ENCODE results near the gene GTF3A.

Gene GTF3A

DNA sequence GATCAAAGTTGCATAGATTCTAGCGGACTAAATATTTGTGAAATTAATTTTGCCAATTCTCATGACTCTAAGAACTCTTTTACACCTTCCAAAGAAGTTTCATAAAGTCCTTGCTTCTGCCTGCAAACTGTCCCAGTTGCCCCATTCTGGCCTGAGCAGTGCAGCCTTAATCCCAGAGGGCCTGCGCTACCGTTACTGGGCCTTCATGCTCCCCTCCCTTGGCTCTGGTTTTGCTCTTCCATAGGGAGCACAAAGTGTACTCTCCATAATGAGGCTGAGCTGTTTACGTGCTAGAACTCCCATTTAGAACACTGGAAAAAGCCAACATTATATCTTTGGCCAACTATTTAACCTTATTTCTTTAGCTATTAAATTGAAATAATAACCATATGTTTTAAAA is 23.9 kb downstream of the GTF3A start:
- no peak for DNase-seq (ENCODE audit: low read depth)

DNA sequence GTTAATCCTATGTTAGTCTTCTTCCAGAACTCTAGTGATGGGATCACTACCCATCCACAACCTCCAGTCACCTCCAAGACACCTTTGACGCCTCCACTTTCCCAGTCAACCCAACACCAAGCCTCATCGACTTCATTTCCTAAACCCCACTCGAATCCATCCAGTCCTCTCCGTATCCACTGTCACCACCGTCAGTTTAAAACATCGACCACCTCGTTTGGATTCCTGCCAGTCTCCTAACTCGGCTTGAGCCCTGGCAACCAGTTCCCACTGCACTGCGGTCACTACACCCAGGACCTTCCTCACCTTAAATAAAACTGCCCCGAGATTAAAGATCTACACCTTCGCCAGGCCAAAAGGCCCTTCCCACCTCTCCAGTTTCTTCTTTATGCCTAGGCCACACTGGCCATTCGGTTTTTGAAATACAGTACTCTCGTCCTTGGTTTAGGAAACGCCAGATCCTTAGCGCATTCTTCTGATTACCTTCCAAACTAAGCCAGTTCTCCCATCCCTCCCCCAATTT is 24.7 kb downstream of the GTF3A start:
- no peak for DNase-seq (ENCODE audit: low read depth)

DNA sequence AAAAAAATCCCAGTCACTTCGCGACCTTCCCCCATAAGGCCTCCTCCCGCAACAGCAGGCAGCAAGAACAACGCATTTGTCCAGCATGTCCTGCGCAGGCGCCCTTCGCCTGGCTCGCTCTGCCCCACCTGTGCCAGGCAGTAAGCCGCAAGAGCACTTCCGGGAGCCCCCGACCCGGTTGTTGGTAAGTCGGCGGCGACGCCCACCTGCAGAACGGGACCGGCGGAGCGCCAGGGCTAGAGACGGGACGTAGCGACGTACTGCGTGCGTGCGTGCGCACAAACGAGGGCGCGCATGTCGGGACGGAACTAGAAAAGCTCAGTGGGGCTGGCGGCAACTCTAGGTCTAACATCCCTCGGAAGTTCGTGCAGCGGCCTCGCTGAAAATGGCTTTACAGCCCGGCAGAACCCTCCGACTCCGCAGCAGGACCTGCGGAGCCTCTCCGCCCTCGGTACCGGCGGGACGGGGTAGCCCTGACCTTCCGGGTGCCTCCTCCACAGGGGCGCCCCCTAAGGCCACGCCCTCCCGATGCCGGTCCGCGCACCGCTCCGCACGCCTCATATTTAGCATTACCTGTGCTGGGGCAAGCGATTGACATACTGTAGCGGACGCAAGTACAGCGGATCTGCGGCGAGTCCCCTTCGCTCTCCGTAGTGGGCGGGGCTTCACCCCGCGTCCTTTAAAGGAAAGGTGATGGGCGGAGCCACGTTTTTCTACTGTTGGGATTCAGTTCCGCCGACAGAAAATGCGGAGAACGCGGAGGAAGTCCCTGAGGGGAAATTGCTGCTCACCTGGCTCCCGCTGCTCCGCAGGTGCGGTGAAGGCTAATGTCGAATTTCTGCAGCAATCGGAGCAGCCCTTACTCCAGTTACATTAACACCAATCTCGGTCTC is 25.8 kb downstream of the GTF3A start, which contains the start of gene MTIF3:
MTIF3 (minus strand) TSS at position 629 of the 893 bp plus-strand sequence. CDS start 10,116 bp downstream, outside the sequence.
- peak; percentile 57 for DNase-seq (ENCODE audit: low read depth)

DNA sequence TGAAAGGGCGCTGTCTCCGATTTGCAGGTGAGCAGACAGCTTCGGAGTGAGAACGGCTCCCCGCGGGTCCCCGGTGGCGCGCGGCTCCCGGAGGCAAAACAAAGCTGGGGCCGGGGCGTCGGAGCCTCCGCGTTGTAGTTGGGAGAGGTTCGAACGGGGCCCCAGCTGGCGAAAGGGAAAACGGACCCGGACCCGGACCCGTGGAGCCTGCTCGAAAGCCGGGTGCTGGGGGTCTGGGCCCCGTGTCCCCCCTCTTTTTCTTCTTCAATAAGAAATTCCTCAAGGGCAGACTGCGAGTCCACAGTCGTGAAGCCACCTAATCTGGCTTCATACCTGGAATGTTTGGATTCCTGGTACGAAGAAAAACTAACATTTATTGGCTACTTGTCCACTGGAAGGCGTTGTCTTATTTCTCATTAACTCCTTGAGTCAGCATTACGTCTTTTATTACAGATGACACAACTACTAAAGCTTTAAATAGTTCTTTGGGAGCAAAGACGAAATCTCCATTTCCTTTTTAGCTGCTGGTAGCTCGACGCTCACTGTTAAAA is 26.6 kb downstream of the GTF3A start:
- no peak for DNase-seq (ENCODE audit: low read depth)

DNA sequence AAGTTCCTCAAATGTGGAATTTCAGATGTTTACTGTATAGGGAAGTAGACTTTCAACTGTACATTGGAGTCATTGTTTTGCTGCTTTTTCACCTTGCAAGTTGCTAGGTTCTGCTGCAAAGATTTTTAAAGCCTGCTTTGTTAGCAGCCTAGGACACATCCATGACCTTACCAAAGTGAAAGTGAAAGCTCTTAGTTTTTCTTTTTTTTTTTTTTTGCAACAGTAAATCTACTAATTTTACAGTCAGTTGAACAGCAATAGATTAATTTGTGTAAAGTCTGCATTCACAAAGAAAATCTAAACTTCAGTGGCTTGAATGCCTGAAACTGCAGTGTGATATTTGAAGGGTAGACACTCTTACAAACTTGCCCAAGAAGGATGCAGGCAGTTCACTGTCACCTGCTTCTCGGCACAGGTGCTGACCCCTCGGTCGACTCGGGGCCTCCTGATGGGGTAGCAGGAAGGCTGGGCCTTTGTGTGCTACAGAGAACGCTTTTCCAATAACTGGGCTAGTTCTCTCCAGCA is 31.0 kb downstream of the GTF3A start:
- no peak for DNase-seq (ENCODE audit: low read depth)

DNA sequence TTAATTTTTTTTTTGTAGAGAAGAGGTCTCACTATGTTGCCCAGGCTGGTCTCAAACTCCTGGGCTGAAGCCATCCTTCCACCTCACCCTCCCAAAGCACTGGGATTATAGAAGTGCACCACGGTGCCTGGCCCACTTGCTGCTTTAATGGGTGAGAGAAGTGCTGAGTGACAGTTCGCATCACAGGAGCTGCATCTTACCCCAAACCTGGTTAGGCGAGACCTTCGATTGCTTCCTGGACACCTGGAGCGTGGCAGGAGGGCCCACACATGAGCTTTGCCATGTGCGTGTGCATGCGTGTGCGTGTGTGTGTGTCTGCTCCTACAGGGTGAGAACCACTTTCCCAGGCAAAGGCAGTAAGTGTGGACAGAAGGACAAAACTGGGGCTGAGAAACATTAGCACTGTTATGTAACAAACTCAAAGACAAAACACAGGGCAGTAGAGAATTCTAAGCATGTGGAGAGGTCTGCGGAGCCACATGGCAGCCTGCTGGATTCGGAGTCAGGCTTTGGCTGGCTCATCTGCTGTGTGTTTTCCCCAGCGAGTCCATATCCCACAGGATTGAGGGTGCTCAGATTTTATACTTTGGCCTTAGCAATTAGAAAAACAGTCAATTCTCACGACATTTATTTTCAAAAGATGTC is 37.6 kb downstream of the GTF3A start:
- DNase-seq (ENCODE audit: low read depth), result no peak

DNA sequence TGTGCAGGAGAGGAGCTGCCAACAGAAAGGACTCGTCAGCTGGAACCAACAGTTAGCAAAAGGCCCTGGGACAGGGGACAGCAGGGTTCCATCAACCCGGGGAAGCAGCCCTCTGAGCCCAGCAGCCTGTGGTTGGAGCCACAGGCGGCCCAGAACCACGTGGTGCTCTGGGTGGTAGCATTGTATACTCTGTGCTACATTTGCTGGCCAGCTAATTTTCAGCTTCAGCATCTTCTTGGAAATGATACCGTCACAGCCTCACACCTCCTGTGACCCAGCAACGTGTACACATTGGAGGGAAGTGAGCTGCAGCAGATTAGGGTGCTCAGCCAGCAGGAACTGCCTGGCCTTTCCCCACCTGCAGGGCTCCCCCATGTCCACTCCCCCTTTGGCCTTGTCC is 39.1 kb downstream of the GTF3A start:
- no peak for DNase-seq (ENCODE audit: low read depth)

DNA sequence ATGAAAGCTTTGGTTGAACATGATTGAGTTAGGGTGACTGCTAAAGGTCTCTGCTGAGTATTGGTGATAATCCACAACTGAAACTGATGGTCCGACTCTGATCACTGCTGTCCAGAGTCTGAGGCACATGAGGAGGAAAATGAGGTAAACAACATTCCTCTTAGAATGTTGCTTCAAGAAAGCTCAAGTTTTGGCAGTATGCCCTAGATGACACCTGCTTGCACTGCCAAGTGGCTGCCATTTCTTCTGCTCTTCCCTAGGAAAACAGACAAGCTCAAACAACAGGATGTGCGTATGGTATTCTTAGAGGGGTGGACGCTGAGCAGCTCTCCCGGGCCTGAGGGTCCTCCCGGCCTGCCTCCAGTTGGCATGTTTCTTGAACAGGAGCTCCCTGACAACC is 41.2 kb downstream of the GTF3A start:
- no peak for DNase-seq (ENCODE audit: low read depth)

DNA sequence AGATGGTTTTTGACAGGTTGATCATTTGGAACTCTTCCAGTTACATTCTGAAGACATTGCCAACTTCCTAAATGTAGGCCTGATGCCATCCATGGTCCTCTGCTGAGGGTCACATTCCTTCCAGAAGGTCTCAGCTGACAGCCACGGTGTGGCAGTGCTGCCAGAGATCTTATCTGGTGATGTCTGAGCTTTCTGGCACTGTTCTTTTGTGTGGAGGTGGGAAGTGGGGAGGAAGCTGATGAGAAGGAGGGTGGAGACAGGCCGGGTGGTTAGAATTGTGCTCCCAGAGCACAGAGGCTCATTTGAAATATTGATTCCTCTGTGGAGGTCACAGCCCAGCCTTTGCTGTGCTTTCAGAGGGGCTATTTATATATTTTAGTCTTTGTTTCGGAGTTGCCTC is 42.1 kb downstream of the GTF3A start:
- DNase-seq (ENCODE audit: low read depth), result no peak

DNA sequence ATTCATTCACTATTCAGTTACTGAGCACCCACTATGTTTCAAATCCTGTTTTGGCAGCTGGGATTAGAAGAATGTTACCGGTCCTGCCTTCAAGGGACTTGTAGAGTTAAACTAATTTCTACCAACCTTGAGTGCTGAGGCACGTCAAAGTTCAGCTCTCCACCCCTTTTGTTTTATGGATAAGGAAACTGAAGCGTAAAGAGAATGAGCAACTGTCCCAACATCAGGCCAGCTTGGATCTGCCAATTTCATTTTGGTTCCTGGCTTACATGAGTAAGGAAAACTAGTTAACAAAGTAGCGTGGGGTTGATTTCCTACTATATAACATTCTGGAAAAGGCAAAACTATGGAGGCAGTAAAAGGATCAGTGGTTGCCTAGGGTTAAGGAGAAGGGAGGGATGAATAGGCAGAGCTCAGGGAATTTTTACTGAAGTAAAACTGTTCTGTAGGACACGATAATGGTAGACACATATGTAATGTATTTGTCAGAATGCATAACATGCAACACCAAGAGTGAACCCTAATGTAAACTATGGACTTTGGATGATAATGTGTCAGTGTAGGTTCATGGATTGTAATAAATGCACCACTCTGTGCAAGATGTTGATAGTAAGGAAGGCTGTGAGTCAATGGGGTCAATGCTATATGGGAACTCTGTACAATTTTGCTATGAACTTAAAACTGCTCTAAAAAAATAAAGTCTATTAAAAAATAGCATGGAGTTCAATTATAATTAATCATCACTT is 45.8 kb downstream of the GTF3A start:
- DNase-seq (ENCODE audit: low read depth), result no peak

DNA sequence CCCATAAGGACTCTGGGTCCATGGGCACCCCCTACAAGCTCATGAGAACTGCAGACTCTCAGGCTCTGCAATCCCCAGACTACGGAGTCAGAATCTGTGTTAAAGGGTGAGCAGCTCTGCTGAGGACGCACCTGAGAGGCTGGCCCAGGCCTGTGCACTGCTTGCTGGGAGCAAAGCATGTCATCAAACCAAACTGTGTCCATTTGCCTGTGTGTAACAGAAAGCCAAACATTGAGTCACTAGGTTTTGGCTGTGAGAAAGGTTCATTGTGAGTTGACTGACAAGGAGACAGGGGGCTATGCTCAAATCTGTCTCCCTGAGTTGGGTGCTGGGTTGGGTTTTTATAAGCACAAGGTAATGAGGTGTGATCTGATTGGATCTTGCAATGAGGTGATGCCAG is 48.0 kb downstream of the GTF3A start:
- DNase-seq (ENCODE audit: low read depth), result no peak

DNA sequence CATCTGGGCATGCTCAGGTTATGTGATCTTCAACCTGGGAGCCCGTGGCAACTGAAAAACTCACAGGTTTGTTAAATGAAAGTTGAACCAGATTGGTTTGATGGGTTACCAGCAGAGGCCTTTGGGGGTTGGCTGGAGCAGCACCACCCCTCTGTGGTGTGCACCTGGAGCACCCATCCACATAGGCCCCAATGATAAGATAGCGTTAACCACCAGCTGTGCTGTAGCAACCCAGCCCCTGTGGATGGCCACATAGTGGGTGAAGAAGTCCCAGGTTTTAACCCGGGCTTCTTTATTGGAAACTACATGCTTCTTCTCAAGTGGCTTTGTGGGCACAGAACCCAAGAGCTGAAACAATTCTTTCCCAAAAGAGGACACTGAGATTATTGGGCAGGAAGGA is 48.5 kb downstream of the GTF3A start:
- DNase-seq (ENCODE audit: low read depth), result no peak

DNA sequence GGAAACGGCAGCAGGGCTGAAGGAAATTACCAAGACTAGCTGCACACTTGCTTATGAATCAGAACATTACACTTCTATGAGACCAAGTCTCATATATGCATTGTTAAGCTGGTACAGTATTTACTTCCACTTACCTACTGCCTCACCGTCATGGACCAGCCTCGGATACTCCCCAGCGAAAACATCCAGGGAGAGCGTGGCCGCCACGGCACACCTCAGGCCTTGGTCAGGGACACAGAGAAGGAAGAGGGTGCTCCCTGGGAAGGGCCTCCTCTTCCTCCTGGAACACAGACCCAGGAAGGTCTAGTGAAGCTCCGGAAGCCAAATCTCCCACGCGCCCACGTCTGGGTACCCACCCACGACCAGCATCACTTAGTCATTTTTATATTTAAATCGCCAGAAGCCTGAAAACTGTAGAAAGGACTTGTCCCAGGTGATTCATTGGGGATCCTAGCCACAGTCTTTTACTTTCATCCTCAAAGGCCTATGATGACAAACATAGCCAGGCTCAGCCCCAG is 50.4 kb downstream of the GTF3A start:
- DNase-seq (ENCODE audit: low read depth), result no peak

DNA sequence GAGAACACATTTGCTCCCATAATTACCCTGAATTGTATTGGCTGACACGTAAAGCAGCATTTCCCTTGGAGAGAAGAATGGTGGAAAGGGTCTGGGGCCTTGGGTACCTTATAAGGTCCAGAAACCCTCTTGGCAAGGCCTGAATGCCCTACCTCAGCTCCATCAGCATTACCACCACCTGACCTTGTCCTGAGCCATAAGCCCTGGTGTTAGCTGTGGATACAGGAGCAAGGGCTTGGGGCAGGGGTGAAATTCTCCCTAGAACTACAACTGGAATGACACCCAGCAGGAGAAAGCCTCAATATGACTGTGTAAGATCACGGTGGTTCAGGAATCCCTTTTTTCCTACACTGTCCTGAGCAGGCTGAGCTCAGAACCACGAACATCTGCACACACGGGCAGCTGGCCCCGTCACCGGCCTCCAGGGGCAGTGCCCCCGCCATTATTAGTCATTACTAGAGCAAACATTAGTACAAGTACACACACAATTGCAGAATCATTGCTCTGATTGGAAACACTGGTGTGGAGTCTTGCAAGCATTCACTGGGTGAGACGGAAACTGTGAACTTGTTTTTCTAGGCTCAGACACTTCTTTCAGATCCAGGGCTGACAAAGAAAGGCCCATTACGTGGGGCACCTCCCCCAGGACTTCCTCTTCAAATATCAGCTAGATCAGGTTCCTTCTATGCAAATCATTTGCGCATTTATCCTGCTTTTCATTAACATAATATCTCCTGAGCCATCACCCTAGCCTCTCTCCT is 52.7 kb downstream of the GTF3A start:
- no peak for DNase-seq (ENCODE audit: low read depth)

DNA sequence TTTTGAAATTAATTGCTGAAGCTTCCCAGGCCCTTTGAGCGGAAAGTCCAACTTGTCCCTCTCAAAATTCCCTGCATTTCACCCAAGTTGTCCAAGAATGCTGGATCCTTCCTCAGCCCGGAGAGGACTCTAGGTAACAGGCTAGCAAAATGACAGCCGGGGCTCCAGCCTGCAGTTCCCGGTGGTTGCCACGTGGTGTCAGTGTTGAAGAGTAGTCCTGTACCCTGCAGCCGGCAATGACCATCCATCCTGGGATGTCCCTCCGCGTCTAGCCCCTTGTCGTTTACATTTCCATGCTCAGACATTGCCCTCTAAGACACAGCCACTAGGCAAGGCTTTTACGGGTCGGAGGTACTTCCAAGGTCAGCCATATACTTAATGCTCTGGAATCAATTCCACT is 57.3 kb downstream of the GTF3A start:
- no peak for DNase-seq (ENCODE audit: low read depth)

DNA sequence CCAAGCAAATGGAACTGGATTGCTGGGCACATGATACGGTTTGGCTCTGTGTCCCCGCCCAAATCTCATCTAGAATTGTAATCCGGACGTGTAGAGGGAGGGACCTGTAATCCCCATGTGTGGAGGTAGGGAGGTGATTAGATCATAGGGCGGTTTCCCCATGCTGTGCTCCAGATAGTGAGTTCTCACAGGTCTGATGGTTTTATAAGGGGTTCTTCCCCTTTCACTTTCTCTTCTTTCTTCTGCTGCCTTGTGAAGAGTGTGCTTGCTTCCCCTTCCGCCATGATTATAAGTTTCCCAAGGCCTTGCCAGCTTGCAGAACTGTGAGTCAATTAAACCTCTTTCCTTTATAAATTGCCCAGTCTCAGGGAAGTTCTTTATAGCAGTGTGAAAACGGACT is 58.6 kb downstream of the GTF3A start:
- no peak for DNase-seq (ENCODE audit: low read depth)

DNA sequence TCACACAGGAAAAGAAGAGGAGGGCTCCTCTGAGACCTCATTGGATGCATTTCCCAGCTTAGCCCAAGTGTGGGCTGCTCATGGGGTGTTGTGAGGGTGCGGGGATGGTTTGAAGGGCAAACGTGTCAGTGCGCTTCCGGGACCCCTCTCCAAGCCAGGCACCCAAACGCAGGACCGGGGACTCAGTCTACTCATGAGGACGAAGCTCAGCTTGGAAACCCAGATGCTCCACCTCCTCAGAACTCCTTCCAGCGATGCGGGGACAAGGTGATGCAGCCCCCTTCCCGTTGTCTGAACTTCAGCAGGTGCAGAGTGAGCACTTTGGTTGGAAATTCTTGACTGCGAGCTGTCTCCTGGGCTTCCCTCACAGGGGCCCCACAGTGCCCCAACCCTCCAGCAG is 59.0 kb downstream of the GTF3A start:
- DNase-seq (ENCODE audit: low read depth), result no peak

Measured in GM04504 (cell line).